HL-60 (cell line): ENCODE measurements around the gene PTPN11.

Experiments
- DNase-seq, 2 experiments: peaks; one replicate each; pipeline ENCODE4 v3.0.0-alpha.2; 2010 to 2020; ENCODE audit warnings: low read depth in 1 of 2, low spot score in 1 of 2
- H3K27ac ChIP-seq: fragments of 250-450 bp; sonication (Bioruptor Pico); replicated peaks from 2 replicates; pipeline ENCODE4 v1.5.1; 2020; ENCODE audit warnings: mild to moderate bottlenecking, moderate library complexity
- H3K27me3 ChIP-seq: fragments of 250-450 bp; sonication (Bioruptor Pico); 2 replicates; pipeline ENCODE4 v1.5.1; 2021; ENCODE audit warnings: mild to moderate bottlenecking, moderate library complexity; ENCODE audit not compliant: insufficient read depth, poor library complexity, severe bottlenecking
- H3K4me3 ChIP-seq: replicated peaks from 2 replicates; pipeline ENCODE4 v1.5.1; 2011; ENCODE audit warnings: mild to moderate bottlenecking, control low read depth, low read length; ENCODE audit not compliant: insufficient read depth
- CTCF ChIP-seq: IDR thresholded peaks from one replicate; pipeline ENCODE4 v1.5.1; 2011; ENCODE audit warnings: low read length, control low read depth, inconsistent platforms; ENCODE audit not compliant: insufficient read depth
- GABPA ChIP-seq: IDR thresholded peaks from 2 replicates; pipeline ENCODE4 v1.6.1; 2012; ENCODE audit warnings: low read depth
- POLR2AphosphoS5 ChIP-seq: IDR thresholded peaks from 2 replicates; pipeline ENCODE4 v1.6.1; 2012; ENCODE audit warnings: low read depth
- REST ChIP-seq: IDR thresholded peaks from 2 replicates; pipeline ENCODE4 v1.6.1; 2012; ENCODE audit warnings: low read depth; ENCODE audit not compliant: insufficient replicate concordance
- SPI1 ChIP-seq: IDR thresholded peaks from 2 replicates; pipeline ENCODE4 v1.6.1; 2012; ENCODE audit warnings: low read depth, mild to moderate bottlenecking, borderline replicate concordance

PTPN11 gene

GRCh38 chr12:112538740-112539139, 120.0 kb downstream of the PTPN11 start:
- H3K4me3 ChIP-seq, result no peak overlapping the region
- TF ChIP-seq POLR2AphosphoS5 (no peak), REST (no peak), GABPA (no peak), SPI1 (no peak)
- H3K27ac ChIP-seq, result no peak overlapping the region
- H3K27me3 ChIP-seq, result no peaks in the 10 kb centered on the region
- DNase-seq, result no peak

- H3K27me3 ChIP-seq, result no peaks in the 10 kb centered on the region
- no peak for TF ChIP-seq CTCF
- TF ChIP-seq POLR2AphosphoS5, result no peak
- TF ChIP-seq GABPA, result no peak
- TF ChIP-seq REST, result no peak
- TF ChIP-seq SPI1, result no peak
- DNase-seq, result no peak
- H3K4me3 ChIP-seq, result no peak overlapping the region
- H3K27ac ChIP-seq, result no peak overlapping the region
Observed at GRCh38 chr12:112539221-112539620, 120.5 kb downstream of the PTPN11 start.

- H3K27me3 ChIP-seq, result no peaks in the 10 kb centered on the region
- TF ChIP-seq CTCF (no peak), REST (no peak), SPI1 (no peak), POLR2AphosphoS5 (no peak), GABPA (no peak)
Observed at GRCh38 chr12:112540021-112540420, 121.3 kb downstream of the PTPN11 start.

GRCh38 chr12:112543751-112544150, 125.0 kb downstream of the PTPN11 start:
- no peaks in the 10 kb centered on the region for H3K27me3 ChIP-seq
- H3K27ac ChIP-seq, result no peak overlapping the region
- no peak for TF ChIP-seq REST
- TF ChIP-seq GABPA, result no peak
- no peak for TF ChIP-seq SPI1
- DNase-seq, result no peak
- H3K4me3 ChIP-seq, result no peak overlapping the region

More at GRCh38 chr12:112540021-112540420, 121.3 kb downstream of the PTPN11 start:
- DNase-seq, result no peak
- Histone ChIP-seq H3K27ac (no peak overlapping the region), H3K4me3 (no peak overlapping the region)
